Measurements from ENCODE around the gene ANXA1. TPM values are rescaled to one million over a fixed set of nuclear protein-coding genes. Genes with fewer than 3 reads are reported as not detected.

ANXA1 gene
- total RNA-seq, 1 experiment from 2014 or later, result 192 TPM

- Histone ChIP-seq H3K4me3 (ENCODE audit: low read length) (no peak overlapping the region), H3F3A (ENCODE audit: low read length, unreplicated experiment) (no peaks in the 10 kb centered on the region), H3K27ac (ENCODE audit: low read length) (no peak overlapping the region), H3K9ac (ENCODE audit: low read length) (no peak overlapping the region), H3K79me2 (ENCODE audit: low read length) (no peaks in the 10 kb centered on the region), H2AFZ (ENCODE audit: low read length) (no peak overlapping the region), H3K9me3 (ENCODE audit: low read length) (no peaks in the 10 kb centered on the region), H3K9me2 (replicated peaks; ENCODE audit: low read length) (no peaks in the 10 kb centered on the region), H4K20me1 (ENCODE audit: low read length) (no peaks in the 10 kb centered on the region), H3K4me2 (ENCODE audit: low read length) (no peak overlapping the region), H3K36me3 (ENCODE audit: low read depth, low read length) (no peaks in the 10 kb centered on the region), H3K27me3 (ENCODE audit: low read length) (no peaks in the 10 kb centered on the region), H3K4me1 (ENCODE audit: insufficient read depth, low read length) (peaks cover 30% of the 10 kb centered on the region)
- CTCF ChIA-PET, result no interaction called here
- intact Hi-C loops (cut with micrococcal nuclease), result no loop called here
- BruUV-seq (replicated peaks), result no TSS peak
- DNase-seq, result no peak
- POLR2A ChIA-PET (ENCODE audit: unreplicated experiment), result no interaction called here
- TF ChIP-seq EZH2 (IDR thresholded peaks at IDR 0.05; ENCODE audit: low read length, unreplicated experiment) (no peak), CTCF (conservative IDR thresholded peaks at IDR 0.05; ENCODE audit: low read depth, low read length) (no peak), EZH2phosphoT487 (IDR thresholded peaks at IDR 0.05; ENCODE audit: borderline replicate concordance, low read length) (no peak)
- no peak for ATAC-seq
These were observed 21.6 kb upstream of the ANXA1 start for GRCh38 chr9:73129941-73130685.

GRCh38 chr9:73131461-73131860 lies 20.2 kb upstream of the ANXA1 start:
- Histone ChIP-seq H3K4me1 (ENCODE audit: insufficient read depth, low read length) (peaks cover 41% of the 10 kb centered on the region), H3K79me2 (ENCODE audit: low read length) (no peaks in the 10 kb centered on the region), H3F3A (ENCODE audit: low read length, unreplicated experiment) (no peaks in the 10 kb centered on the region), H2AFZ (ENCODE audit: low read length) (peak overlapping the region; percentile 84), H3K27ac (ENCODE audit: low read length) (peak overlapping the region; percentile 75), H4K20me1 (ENCODE audit: low read length) (no peaks in the 10 kb centered on the region), H3K9ac (ENCODE audit: low read length) (peak overlapping the region; percentile 45; the same call in 1 of the 2 replicates), H3K9me3 (ENCODE audit: low read length) (no peaks in the 10 kb centered on the region), H3K36me3 (ENCODE audit: low read depth, low read length) (no peaks in the 10 kb centered on the region), H3K4me2 (ENCODE audit: low read length) (peak overlapping the region; percentile 87), H3K9me2 (replicated peaks; ENCODE audit: low read length) (no peaks in the 10 kb centered on the region), H3K4me3 (ENCODE audit: low read length) (peak overlapping the region; percentile 74), H3K27me3 (ENCODE audit: low read length) (no peaks in the 10 kb centered on the region)
- ChIA-PET POLR2A (ENCODE audit: unreplicated experiment) (no interaction called here), CTCF (interaction anchor here (0.5 kb wide), 1 partner anchor 1897 kb away, joined by 4 read pairs; the partner anchor contains the start of gene CARNMT1)
- no TSS peak for BruUV-seq (replicated peaks)
- intact Hi-C loops (cut with micrococcal nuclease), result no loop called here
- TF ChIP-seq EZH2phosphoT487 (IDR thresholded peaks at IDR 0.05; ENCODE audit: borderline replicate concordance, low read length), result no peak
- ATAC-seq (no peak), DNase-seq (no peak)

- no peaks in the 10 kb centered on the region for H3F3A ChIP-seq (ENCODE audit: low read length, unreplicated experiment)
- peaks cover 49% of the 10 kb centered on the region for H3K4me1 ChIP-seq (ENCODE audit: insufficient read depth, low read length)
- peak; percentile 80 for ATAC-seq
- peak overlapping the region; percentile 74 for H3K4me3 ChIP-seq (ENCODE audit: low read length)
- peak overlapping the region; percentile 45 for H3K9ac ChIP-seq (ENCODE audit: low read length)
- H2AFZ ChIP-seq (ENCODE audit: low read length), result peak overlapping the region; percentile 84
- TF ChIP-seq EZH2phosphoT487 (IDR thresholded peaks at IDR 0.05; ENCODE audit: borderline replicate concordance, low read length) (no peak), CTCF (conservative IDR thresholded peaks at IDR 0.05; ENCODE audit: low read depth, low read length) (no peak), EZH2 (IDR thresholded peaks at IDR 0.05; ENCODE audit: low read length, unreplicated experiment) (no peak)
- no peaks in the 10 kb centered on the region for H3K36me3 ChIP-seq (ENCODE audit: low read depth, low read length)
- ChIA-PET POLR2A (ENCODE audit: unreplicated experiment) (no interaction called here), CTCF (no interaction called here)
- no peaks in the 10 kb centered on the region for H3K79me2 ChIP-seq (ENCODE audit: low read length)
- no peaks in the 10 kb centered on the region for H3K9me3 ChIP-seq (ENCODE audit: low read length)
- intact Hi-C loops (cut with micrococcal nuclease), result loop anchor here (1.0 to 2.0 kb wide), 3 partner anchors 17 to 44 kb away; no protein-coding TSS in a partner anchor
- H4K20me1 ChIP-seq (ENCODE audit: low read length), result no peaks in the 10 kb centered on the region
- peak; percentile 61 for DNase-seq
- H3K9me2 ChIP-seq (replicated peaks; ENCODE audit: low read length), result no peaks in the 10 kb centered on the region
- no peaks in the 10 kb centered on the region for H3K27me3 ChIP-seq (ENCODE audit: low read length)
- BruUV-seq (replicated peaks), result TSS peak; percentile 97
- peak overlapping the region; percentile 75 for H3K27ac ChIP-seq (ENCODE audit: low read length)
- H3K4me2 ChIP-seq (ENCODE audit: low read length), result peak overlapping the region; percentile 87
These were observed 19.5 kb upstream of the ANXA1 start for GRCh38 chr9:73132034-73132776.

Data from PC-3 (cell line).